Omental fat pad (tissue), 4 donors: ENCODE data around the gene ZNF280B. TPM values are rescaled to one million over a fixed set of nuclear protein-coding genes. Genes with fewer than 3 reads are reported as not detected.
"Not testable (repeated sequence)": the region's sequence is repeated elsewhere in the genome, so short reads cannot be mapped to it uniquely, and the experiment has no call there.

ENCODE experiments used
- ATAC-seq: fragments of 150-250 bp; one replicate; pipeline ENCODE4 v1.9.1; 2016; ENCODE audit warnings: mild to moderate bottlenecking, moderate library complexity; ENCODE audit not compliant: low FRiP score
- DNase-seq: peaks from one replicate; pipeline ENCODE4 v3.0.0-alpha.2; 2019; ENCODE audit warnings: low spot score
- total RNA-seq, 4 donors: library from RNA; depleted of rRNA; stranded (reverse); fragments of >200 nt; gene quantifications; one replicate each; pipeline ENCODE4 v1.1.0, GENCODE V29; 2016
- TF ChIP-seq, protein P1 (sequence below), 3 donors: fragments of 450-650 bp; IDR thresholded peaks; one replicate each; pipeline ENCODE4 v1.5.1; 2016 to 2017; ENCODE audit warnings: antibody characterized with exemption in 3 of 3, mild to moderate bottlenecking in 3 of 3, moderate library complexity in 2 of 3

The ZNF280B gene
- total RNA-seq, 4 donors from 2014 or later = 0.09 to 0.32 (median 0.22) TPM

DNA sequence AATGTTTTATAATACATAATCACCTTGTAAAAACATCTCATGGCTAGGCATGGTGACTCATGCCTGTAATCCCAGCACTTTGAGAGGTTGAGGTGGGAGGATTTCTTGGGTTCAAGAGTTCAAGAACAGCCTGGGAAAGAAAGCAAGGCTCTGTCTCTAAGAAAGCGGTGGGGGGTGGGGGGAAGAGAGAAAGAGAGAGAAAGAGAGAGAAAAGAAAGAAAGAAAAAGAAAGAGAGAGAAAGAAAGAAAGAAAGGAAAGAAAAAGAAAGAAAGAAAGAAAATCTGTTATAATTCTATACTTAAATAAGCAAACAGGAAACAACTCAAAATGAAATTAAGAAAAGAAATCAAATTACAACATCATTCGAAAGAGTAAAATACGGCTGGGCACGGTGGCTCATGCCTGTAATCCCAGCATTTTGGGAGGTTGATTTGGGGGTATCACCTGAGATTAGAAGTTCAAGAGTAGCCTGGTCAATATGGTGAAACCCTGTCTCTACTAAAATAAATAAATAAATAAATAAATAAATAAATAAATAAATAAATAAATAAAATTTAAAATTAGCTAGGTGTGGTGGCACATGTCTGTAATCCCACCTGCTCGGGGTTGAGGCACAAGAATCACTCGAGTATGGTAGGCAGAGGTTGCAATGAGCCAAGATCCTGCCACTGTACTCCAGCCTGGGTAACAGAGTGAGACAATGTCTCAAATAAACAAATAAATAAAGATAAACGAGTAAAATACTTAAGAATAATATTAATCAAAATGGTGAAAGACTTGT, 65.4 kb downstream of the ZNF280B start:
- ATAC-seq (no peak), DNase-seq (no peak)
- TF ChIP-seq, protein P1, sequence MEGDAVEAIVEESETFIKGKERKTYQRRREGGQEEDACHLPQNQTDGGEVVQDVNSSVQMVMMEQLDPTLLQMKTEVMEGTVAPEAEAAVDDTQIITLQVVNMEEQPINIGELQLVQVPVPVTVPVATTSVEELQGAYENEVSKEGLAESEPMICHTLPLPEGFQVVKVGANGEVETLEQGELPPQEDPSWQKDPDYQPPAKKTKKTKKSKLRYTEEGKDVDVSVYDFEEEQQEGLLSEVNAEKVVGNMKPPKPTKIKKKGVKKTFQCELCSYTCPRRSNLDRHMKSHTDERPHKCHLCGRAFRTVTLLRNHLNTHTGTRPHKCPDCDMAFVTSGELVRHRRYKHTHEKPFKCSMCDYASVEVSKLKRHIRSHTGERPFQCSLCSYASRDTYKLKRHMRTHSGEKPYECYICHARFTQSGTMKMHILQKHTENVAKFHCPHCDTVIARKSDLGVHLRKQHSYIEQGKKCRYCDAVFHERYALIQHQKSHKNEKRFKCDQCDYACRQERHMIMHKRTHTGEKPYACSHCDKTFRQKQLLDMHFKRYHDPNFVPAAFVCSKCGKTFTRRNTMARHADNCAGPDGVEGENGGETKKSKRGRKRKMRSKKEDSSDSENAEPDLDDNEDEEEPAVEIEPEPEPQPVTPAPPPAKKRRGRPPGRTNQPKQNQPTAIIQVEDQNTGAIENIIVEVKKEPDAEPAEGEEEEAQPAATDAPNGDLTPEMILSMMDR (IDR thresholded peaks at IDR 0.05) = no peak

DNA sequence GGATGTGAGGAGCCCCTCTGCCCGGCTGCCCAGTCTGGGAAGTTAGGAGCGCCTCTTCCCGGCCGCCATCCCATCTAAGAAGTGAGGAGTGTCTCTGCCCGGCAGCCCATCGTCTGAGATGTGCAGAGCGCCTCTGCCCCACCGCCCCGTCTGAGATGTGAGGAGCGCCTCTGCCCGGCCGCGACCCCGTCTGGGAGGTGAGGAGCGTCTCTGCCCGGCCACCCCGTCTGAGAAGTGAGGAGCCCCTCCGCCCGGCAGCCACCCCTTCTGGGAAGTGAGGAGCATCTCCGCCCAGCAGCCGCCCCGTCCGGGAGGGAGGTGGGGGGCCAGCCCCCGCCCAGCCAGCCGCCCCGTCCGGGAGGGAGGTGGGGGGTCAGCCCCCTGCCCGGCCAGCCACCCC, 66.9 kb downstream of the ZNF280B start:
- ATAC-seq, DNase-seq: not testable (repeated sequence)

DNA sequence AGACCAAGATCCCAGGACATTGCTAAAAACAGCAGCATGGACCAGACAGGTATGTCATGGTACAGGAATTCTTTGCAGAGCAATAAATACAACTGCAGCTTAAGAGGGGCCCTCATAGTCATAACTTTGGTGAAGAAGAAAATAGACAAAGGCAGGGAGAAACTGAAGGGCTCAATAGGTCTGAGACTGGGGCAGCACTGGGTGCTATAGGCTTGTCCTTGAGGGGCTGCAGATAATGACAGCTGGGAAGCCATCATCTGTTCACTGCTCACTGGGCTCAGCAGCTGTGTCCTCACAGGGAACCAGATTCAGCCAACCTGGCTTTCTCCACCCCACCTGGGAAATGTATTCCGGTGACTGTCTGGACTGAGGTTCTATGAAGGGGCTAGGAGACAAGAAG, 68.4 kb downstream of the ZNF280B start:
- no peak for DNase-seq
- TF ChIP-seq, protein P1 (IDR thresholded peaks at IDR 0.05) = no peak
- no peak for ATAC-seq

Other genes with a start within 250 kb of the ZNF280B start
- gene ZNF280A, start 11.5 kb upstream of the ZNF280B start, total RNA-seq = not detected
- gene PRAME, start 50.5 kb upstream of the ZNF280B start, total RNA-seq = not detected
- gene GGTLC2, start 135.9 kb upstream of the ZNF280B start, total RNA-seq = not detected